Activated CD8-positive, alpha-beta memory T cell treated with anti-CD3 and anti-CD28 coated beads, Interleukin-2, amount 50 U/mL, for 24 hours (primary cell): ENCODE data around the gene SLC25A22.

Source experiments
- DNase-seq: peaks from one replicate; pipeline ENCODE4 v3.0.0-alpha.2; 2020; ENCODE audit errors: extremely low read depth

Gene SLC25A22

GRCh38 chr11:798093-798713 lies at the start of gene SLC25A22:
SLC25A22 (minus strand) TSS chr11:798281; CDS start chr11:795006, 3,275 bp downstream.
- no peak for DNase-seq

- DNase-seq, result no peak
Observed at GRCh38 chr11:847876-848275, 49.8 kb upstream of the SLC25A22 start.

- DNase-seq, result no peak
Observed at GRCh38 chr11:846496-847098, 48.5 kb upstream of the SLC25A22 start.

GRCh38 chr11:845872-846495 lies 47.9 kb upstream of the SLC25A22 start:
- DNase-seq, result no peak

- DNase-seq, result no peak
Observed at GRCh38 chr11:844693-845644, 46.9 kb upstream of the SLC25A22 start.

GRCh38 chr11:843818-844692 lies 46.0 kb upstream of the SLC25A22 start:
- no peak for DNase-seq

- DNase-seq, result no peak
Observed at GRCh38 chr11:843086-843734, 45.1 kb upstream of the SLC25A22 start.

- DNase-seq, result peak; percentile 64
Observed at GRCh38 chr11:842370-843002, 44.4 kb upstream of the SLC25A22 start, which contains the start of the genes POLR2L and TSPAN4. POLR2L (minus strand) TSS chr11:842529; CDS start chr11:842508, 21 bp downstream. TSPAN4 (plus strand) TSS chr11:842852; CDS start chr11:850305, 7,453 bp downstream.

- DNase-seq, result no peak
Observed at GRCh38 chr11:841981-842369, 43.9 kb upstream of the SLC25A22 start.

GRCh38 chr11:839875-840617 lies 42.0 kb upstream of the SLC25A22 start:
- DNase-seq, result no peak

- no peak for DNase-seq
Observed at GRCh38 chr11:839280-839623, 41.2 kb upstream of the SLC25A22 start.

GRCh38 chr11:838441-839279 lies 40.6 kb upstream of the SLC25A22 start:
- no peak for DNase-seq

- no peak for DNase-seq
Observed at GRCh38 chr11:837990-838307, 39.9 kb upstream of the SLC25A22 start.

GRCh38 chr11:837189-837989 lies 39.3 kb upstream of the SLC25A22 start:
- no peak for DNase-seq

GRCh38 chr11:836700-837099 lies 38.6 kb upstream of the SLC25A22 start:
- DNase-seq, result no peak

- no peak for DNase-seq
Observed at GRCh38 chr11:836274-836673, 38.2 kb upstream of the SLC25A22 start.

- no peak for DNase-seq
Observed at GRCh38 chr11:834371-835316, 36.6 kb upstream of the SLC25A22 start.
